ENCODE measurements around the gene TBC1D24.

DNA sequence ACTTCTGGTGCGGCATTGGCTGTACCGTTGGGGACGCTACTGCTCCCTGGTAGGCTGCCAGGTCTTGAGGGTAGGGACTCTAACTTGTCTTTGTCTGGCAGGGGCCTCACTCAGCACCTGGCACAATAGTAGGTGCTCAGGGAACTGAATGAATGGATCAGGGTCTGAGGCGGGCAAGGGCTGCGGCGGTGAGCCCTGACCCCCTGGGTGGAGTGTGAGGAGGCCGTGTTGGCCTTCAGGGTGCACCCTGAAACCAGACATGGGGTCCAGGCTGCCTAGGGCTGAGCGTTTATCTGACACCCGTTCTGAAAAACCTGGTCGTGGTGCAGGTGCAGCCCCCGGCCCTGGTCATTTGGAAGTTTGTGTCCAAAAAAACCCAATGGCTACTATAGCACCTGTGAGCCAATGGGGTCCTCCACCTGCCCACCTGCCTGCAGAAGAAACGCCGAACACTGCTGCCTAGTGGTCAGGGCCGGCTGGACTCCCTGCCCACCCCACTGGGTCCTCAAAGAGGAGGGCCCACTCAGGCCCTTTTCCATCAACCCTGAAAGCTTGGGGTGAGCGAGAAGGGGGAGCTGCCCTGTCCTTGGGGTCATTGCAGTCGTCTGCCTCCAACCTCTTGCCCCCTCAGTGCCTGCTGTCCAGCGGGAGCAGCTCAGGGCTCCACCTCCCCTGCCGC is 33.9 kb downstream of the TBC1D24 start:
- TF ChIP-seq CTCF (IDR thresholded peaks at IDR 0.05) (no peak), ZFX (IDR thresholded peaks at IDR 0.05; ENCODE audit: borderline replicate concordance) (no peak)

All from 22Rv1 (cell line).